Uterus (tissue), 2 donors: ENCODE data around the gene LMOD3.

Experiments used
- CTCF ChIP-seq, 4 experiments: fragments of 200-600 bp in 2 of 4; fragments of 450-650 bp in 2 of 4; sonication (generic) in 2 of 4; IDR thresholded peaks; one replicate each; pipeline ENCODE4 v1.5.1; 2016 to 2019; ENCODE audit warnings: antibody characterized with exemption in 4 of 4, mild to moderate bottlenecking in 2 of 4, moderate library complexity in 1 of 4
- POLR2A ChIP-seq, 2 donors: fragments of 450-650 bp; IDR thresholded peaks; one replicate each; pipeline ENCODE4 v1.6.1; 2016; ENCODE audit warnings: antibody characterized with exemption in 2 of 2, mild to moderate bottlenecking in 1 of 2, moderate library complexity in 1 of 2

DNA sequence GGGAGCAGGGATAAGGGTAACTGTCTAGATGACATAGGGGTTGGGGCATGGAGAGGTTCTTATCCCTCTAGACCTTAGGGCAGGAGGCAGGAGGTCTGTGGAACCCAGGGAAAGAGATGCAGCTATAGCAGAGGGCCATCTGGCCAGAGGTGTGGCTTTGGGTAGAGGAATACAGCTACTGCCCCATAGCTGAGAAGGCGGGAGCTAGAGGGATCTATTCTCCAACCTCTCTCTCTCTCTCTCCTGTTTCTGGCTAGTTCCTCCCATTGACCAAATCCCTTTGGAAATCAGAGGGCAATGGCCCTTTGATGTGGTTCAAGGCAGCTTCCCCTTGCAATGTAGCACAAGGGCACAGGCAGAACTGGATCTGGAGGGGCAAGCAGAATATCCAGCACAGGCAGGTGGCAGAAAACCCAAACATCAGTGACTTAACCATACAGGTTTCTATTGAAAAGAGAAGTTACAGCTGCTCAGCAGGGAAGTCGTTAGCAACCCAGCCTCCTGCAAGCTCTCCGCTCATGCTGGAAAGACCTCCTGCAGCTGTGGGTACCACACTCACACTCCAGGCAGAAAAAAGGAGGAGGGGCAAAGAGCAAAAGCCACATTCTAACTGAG lies 22.3 kb upstream of the LMOD3 start:
- no peak for TF ChIP-seq POLR2A (IDR thresholded peaks at IDR 0.05)
- TF ChIP-seq CTCF (IDR thresholded peaks at IDR 0.05): no peak
